ENCODE results near the gene SLC6A3.

Gene SLC6A3

DNA sequence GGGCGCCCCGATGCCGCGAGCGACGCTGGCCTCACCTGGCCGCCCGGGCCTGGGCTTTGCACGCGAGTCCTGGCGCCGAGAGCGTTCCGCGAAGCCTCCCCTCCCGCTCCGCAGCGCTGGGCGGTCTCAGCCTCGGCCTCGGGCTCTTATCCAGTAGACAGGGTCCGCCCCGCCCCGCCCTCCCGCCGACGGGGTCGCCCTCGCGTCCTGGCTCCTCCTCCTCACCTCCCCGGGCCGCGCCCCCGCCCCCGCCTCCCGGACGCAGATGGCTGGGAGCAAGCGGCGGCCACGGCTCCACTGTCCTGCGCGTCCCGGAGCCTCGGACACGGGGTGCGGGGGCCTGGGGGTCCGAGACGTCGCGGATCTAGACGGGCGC, at the start of gene SLC6A3:
TSS of gene SLC6A3 (minus strand) at position 128 of the 376 bp plus-strand sequence. CDS start 2,243 bp downstream, outside the sequence.
- FAIRE-seq, result no peak

DNA sequence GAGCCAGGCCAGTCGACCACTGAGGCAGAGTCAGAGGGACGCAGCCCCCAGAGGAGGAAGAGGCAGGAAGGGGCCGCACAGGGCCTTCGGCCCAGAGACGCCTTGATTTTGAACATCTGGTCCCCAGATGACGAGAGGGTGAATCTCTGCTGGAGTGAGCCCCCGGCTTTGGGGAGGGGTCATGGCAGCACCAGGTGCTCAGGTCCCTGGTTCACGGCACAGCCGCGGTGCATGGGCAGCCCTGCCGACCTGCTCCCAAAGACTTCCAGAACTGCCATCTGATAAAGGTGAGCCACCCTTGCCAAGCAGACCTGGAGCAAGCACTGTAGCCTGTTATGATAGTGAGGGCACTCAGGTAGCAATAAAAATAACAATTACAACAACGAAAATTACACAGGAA, 48.7 kb upstream of the SLC6A3 start:
- no peak for FAIRE-seq

DNA sequence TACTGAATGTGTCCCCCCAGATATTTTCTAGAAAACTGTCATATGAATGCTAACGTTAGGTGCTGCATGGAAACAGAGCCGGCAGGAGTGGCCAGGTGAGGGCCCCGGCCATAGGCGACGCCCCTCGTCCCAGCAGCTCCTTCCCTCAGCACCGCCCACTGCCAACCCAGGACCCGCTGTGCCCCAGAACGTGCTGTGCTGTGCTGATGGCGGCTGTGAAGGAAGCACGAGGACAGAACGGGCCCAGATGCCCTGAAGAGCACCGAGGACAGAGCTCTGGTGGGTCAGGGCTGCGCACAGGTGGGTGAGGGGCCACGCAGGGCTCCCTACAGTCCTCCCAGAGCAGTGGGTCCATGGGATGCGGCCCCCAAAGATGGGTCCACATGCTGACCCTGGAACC, 48.2 kb upstream of the SLC6A3 start:
- no peak for FAIRE-seq

GRCh38 chr5:1492757-1493156, 47.5 kb upstream of the SLC6A3 start:
- no peak for FAIRE-seq

DNA sequence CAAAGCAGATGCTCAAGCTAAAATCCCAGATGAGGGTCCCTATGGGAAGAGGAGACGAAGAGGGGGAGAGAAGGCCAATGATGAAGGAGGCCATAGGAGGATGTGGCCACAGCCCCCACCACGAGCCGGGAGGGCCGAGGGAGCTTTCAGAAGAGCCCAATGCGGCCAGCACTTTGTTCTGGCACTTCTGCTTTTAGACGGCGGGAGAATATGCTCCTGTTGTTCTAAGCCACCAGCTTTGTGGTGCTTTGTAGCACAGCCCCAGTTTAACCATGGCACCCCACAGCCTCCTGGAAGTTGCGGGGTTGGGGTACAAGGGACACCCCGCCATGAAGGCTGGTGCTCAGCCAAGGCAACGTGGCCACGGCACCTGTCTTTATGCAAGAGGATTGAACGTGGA, 45.1 kb upstream of the SLC6A3 start:
- FAIRE-seq, result no peak

- FAIRE-seq, result no peak
Observed at GRCh38 chr5:1489754-1490153, 44.5 kb upstream of the SLC6A3 start.

GRCh38 chr5:1488882-1489680, 43.8 kb upstream of the SLC6A3 start:
- FAIRE-seq, result no peak

- no peak for FAIRE-seq
Observed at GRCh38 chr5:1487079-1487764, 42.0 kb upstream of the SLC6A3 start.

GRCh38 chr5:1486271-1486670, 41.0 kb upstream of the SLC6A3 start:
- FAIRE-seq, result no peak

DNA sequence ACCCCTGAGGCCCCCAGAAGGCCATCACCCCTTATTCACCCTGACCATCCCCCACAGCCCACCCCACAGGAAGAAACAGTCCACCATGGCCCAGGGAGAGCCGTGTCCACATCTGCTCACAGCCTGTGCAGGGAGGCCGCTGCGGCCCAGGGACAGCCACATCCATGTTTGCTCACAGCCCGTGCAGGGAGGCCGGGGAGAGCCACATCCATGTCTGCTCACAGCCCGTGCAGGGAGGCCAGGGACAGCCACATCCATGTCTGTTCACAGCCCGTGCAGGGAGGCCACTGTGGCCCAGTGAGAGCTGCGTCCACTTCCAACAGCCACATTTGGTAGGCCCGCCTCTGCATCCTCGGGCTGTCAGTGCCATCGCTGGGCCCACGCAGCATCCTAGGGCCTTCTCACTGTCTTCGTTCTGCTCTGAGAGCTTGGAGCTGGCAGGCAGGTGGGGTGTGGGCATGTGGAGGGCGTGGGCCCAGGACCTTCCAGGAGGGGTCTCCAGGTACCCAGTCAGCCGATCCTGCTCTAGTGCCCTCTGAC, 40.4 kb upstream of the SLC6A3 start:
- FAIRE-seq, result no peak

DNA sequence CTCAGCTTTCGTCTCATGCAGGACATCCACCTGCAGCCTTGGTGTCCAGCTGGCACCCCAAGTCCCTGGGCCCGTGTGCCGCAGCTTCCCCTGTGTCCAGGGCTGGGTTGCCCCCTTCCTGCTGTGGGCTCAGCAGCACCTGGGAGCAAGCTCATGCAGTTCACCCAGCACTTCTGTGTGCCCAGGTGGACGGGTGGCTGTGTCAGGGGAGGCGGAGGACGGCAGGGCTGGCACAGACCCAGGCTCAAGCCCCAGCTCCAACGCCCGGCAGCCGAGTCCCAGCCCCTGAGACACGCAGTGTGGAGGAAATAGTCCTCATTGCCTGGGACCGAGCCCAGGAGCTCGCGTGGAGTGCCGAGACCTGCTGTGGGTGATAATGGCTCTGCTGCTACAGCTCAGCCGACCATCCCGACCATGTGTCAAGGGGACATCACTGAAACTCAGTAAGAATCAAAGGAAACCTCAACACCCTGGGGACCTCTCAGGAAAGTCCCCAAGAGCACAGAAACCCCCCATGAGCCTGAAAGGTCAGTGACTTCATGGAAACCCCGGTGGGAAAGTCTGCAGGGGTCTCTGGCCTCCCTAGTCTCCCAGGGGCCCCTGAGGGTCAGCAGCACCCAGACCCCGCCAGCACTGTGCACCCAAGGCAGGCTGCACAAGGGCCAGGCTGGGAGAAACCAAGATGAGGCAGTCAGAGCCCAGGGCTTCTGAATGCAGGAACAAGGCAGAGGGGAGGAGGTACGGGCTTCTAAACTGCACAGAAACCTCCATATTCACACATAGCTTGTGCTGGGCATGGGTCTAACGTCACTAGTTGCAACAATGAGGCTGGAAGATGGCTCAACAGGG, 39.7 kb upstream of the SLC6A3 start:
- FAIRE-seq, result no peak

DNA sequence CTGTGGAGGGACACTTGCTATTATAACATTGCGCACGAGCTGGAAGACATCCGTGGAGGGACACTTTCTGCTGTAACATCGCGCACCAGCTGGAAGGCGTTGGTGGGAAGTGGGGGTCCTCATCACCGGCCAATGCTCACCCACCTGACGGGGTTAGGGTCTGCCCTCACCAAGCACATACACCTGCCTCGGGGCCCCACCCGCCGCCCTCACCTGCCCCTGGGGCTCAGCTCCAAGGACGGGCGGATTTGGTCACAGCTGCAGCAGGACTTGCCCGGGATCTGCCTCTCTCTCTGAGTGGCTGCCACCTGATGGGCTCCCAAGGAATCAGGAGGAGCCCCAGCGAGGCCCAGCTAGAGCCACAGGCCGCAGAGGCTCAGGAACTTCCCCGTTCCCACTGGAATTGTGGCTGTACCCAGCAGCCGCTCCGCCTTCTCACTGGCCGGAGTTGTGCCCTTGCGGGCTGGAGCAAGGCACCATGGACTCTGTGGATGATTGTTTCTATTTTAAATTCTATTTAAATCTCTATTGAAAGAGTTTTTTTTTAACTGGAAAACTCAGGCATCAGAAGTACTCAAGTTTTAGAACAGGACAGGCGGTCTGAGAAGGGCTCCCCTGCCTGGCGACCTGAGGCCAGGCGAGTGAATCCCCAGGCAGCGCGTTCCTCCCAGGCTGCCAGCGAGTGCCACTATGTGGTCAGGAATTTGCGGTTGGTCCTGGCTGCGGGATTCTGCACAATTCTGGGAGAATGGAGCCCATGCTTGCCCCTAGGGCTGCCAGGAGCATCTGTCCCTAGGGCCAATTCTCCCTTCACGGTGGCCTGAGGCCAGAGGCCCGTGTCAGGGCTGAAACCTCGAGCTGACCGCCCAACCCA, 38.9 kb upstream of the SLC6A3 start:
- no peak for FAIRE-seq

GRCh38 chr5:1483064-1483463, 37.8 kb upstream of the SLC6A3 start:
- FAIRE-seq, result no peak

GRCh38 chr5:1481959-1482331, 36.7 kb upstream of the SLC6A3 start:
- FAIRE-seq, result no peak

DNA sequence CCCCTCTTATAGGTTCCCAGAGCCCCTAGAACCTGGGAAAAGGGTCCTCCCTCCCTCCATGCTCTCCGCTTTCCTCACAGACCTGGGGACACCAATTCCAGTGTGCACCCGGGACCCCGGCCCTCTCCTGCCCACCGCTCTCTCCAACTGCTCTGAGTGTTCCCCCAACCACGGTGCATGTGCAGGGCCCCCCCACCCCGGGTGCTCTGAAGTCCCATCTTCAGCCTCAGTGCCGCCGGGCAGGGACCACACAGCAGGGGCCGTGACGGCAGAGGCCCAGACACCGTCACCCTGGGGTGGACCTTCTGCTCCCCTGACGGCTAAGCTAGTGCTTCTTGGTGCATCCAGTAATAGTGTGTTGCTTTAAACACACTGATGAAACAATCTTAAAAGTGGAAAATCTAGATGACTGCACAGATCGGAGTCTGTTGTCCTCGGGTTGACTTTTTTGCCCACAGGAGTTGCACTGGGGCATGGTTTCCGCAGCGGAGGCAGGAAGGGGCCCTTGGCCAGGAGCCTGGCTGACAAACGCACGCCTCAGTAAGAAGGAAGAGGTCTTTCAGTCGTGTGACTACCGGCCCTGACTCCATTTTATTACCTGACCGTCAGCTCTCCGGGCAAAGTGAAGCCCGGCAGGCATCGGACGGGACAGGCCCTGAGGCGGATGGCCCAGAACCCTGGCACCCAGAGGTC, 36.2 kb upstream of the SLC6A3 start:
- no peak for FAIRE-seq

GRCh38 chr5:1480806-1481205, 35.6 kb upstream of the SLC6A3 start:
- FAIRE-seq, result no peak

- no peak for FAIRE-seq
Observed at GRCh38 chr5:1480217-1480616, 35.0 kb upstream of the SLC6A3 start.

DNA sequence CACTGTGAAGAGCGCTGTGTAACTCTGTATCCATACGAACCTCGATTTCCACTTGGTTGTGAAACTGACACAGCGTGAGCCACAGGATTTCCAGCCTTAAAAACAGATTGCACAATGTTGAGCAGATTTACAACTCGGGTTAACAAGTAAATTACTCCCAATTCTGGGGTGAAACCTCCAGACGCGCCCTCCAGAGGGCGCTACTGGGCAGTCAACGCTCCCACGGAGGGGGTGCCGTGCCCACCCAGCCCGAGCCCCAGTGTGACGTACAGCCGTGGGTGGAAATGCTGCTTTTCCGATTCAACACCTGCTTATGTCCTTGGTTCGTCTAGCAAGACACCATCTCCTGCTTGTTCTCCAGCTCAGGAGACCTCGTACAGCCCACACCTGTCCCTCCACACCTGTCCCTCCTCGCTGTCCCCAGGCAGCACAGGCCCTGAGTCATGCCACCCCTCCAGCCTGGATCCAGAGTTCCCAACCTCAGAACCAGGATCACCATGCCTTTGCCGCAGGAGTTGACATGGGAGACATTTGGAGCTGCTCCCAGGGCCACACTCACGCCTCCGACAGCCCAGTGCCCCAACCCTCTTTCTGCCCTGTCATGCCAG, 34.4 kb upstream of the SLC6A3 start:
- no peak for FAIRE-seq

- FAIRE-seq, result no peak
Observed at GRCh38 chr5:1479066-1479465, 33.8 kb upstream of the SLC6A3 start.

- FAIRE-seq, result no peak
Observed at GRCh38 chr5:1478271-1479035, 33.2 kb upstream of the SLC6A3 start.
